Measurements from ENCODE around the gene TBX10.

DNA sequence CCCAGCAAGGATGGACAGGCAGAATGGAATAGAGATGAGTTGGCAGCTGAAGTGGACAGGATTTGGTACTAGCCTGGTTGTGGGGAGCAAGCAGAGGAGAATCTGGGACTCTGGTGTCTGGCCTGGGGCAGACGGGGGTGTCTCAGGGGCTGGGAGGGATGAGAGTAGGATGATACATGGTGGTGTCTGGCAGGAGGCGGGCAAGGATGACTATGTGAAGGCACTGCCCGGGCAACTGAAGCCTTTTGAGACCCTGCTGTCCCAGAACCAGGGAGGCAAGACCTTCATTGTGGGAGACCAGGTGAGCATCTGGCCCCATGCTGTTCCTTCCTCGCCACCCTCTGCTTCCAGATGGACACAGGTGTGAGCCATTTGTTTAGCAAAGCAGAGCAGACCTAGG is 53.7 kb downstream of the TBX10 start:
- TF ChIP-seq CTCF (IDR thresholded peaks at IDR 0.05; ENCODE audit: borderline replicate concordance, extremely low read depth, low read length, poor library complexity, severe bottlenecking) (no peak), EZH2 (IDR thresholded peaks at IDR 0.05; ENCODE audit: borderline replicate concordance, low read depth, low read length, severe bottlenecking) (no peak)

All from DND-41 (cell line).